Coronary artery (tissue), 2 donors: ENCODE measurements around the gene NUP43.

ENCODE experiments used
- DNase-seq: peaks from one replicate; pipeline ENCODE4 v3.0.0-alpha.2; 2017; ENCODE audit warnings: low spot score
- H3K27ac ChIP-seq, 2 donors: fragments of 200-600 bp; sonication (generic); one replicate each; pipeline ENCODE4 v1.5.1; 2016 to 2019
- H3K4me3 ChIP-seq: fragments of 200-600 bp; sonication (generic); 2 replicates; pipeline ENCODE4 v1.5.1; 2016; ENCODE audit warnings: mild to moderate bottlenecking, moderate library complexity
- TF ChIP-seq, protein P1 (sequence below): fragments of 200-600 bp; sonication (generic); IDR thresholded peaks from one replicate; pipeline ENCODE4 v1.5.1; 2019; ENCODE audit warnings: antibody characterized with exemption

NUP43 gene

GRCh38 chr6:149771185-149771584 lies 24.9 kb upstream of the NUP43 start:
- H3K27ac ChIP-seq, result no peak overlapping the region
- H3K4me3 ChIP-seq, result no peak overlapping the region
- no peak for DNase-seq
- TF ChIP-seq, protein P1, sequence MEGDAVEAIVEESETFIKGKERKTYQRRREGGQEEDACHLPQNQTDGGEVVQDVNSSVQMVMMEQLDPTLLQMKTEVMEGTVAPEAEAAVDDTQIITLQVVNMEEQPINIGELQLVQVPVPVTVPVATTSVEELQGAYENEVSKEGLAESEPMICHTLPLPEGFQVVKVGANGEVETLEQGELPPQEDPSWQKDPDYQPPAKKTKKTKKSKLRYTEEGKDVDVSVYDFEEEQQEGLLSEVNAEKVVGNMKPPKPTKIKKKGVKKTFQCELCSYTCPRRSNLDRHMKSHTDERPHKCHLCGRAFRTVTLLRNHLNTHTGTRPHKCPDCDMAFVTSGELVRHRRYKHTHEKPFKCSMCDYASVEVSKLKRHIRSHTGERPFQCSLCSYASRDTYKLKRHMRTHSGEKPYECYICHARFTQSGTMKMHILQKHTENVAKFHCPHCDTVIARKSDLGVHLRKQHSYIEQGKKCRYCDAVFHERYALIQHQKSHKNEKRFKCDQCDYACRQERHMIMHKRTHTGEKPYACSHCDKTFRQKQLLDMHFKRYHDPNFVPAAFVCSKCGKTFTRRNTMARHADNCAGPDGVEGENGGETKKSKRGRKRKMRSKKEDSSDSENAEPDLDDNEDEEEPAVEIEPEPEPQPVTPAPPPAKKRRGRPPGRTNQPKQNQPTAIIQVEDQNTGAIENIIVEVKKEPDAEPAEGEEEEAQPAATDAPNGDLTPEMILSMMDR, result no peak

- TF ChIP-seq, protein P1, result no peak
- no peak overlapping the region for H3K4me3 ChIP-seq
- no peak overlapping the region for H3K27ac ChIP-seq
- DNase-seq, result no peak
Observed at GRCh38 chr6:149769676-149770075, 23.3 kb upstream of the NUP43 start.

DNA sequence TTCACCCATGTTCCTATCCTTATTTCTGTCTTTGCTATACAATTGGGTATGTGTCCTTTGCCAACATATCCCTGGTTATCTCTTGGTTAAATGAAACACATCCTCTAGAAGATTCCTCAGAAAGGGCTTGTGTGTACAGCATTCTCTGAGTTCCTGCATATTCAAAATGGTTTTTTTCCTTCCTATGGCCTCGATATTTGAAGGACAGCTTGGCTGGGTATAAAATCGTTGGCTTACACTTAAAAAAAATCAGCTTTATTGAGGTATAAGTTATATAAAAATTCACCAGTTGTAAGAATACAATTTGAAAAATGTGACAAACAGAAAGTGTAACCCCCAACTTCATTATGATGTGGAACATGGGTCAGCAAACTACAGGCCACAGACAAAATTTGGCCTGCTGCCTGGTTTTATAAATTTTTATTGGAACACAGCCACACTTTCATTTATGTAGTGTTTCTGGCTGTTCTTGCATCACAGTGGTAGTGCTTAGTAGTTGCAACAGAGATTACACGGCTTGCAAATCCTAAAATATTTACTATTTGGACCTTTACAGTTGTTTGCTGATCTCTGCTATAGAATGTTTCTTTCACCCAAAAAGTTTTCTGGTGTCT lies 19.9 kb upstream of the NUP43 start:
- H3K4me3 ChIP-seq, result no peak overlapping the region
- H3K27ac ChIP-seq, result peak overlapping the region in 1 of 2 donors; percentile 12
- DNase-seq, result no peak
- TF ChIP-seq, protein P1, result no peak

DNA sequence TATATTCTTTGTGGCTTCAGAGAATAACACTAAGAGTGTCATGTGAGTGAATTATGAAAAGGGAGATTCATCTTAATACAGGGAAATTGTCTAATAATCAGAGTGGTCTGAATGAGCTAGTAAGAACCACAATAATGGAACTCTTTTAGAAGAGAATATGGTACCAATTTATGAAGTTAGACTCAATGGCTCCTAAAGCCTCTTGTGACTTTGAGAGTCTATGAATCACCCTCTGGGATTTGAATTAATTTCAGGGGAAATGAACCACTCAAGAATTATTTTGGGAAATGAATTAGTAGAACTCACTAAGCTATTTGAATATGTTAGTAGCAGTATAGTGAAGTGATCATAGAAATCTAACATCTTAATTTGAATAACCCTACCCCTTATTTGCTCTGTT lies 17.5 kb upstream of the NUP43 start:
- TF ChIP-seq, protein P1, result no peak
- no peak for DNase-seq
- Histone ChIP-seq H3K4me3 (no peak overlapping the region), H3K27ac (no peak overlapping the region)

- TF ChIP-seq, protein P1, result no peak
- no peak overlapping the region for H3K27ac ChIP-seq
- no peak for DNase-seq
- H3K4me3 ChIP-seq, result no peak overlapping the region
Observed at GRCh38 chr6:149761438-149761837, 15.1 kb upstream of the NUP43 start.

GRCh38 chr6:149756261-149756636 lies 9.9 kb upstream of the NUP43 start:
- no peak overlapping the region for H3K4me3 ChIP-seq
- H3K27ac ChIP-seq, result no peak overlapping the region
- TF ChIP-seq, protein P1, result no peak
- DNase-seq, result no peak
